WI38 (cell line): ENCODE results near the gene LRGUK.

Experiments
- H3K4me3 ChIP-seq: 2 replicates; pipeline ENCODE4 v1.5.1; 2011; ENCODE audit warnings: low read depth, mild to moderate bottlenecking, control low read depth, low read length
- CTCF ChIP-seq: IDR thresholded peaks from 2 replicates; pipeline ENCODE4 v1.5.1; 2012; ENCODE audit warnings: low read depth, mild to moderate bottlenecking, control low read depth, low read length

LRGUK gene

GRCh38 chr7:134276951-134277350 lies 149.8 kb downstream of the LRGUK start:
- H3K4me3 ChIP-seq = no peak overlapping the region
- no peak for TF ChIP-seq CTCF

- TF ChIP-seq CTCF = no peak
- H3K4me3 ChIP-seq = no peak overlapping the region
These were observed 151.5 kb downstream of the LRGUK start for GRCh38 chr7:134278502-134279153.

- no peak for TF ChIP-seq CTCF
- H3K4me3 ChIP-seq = no peak overlapping the region
These were observed 152.2 kb downstream of the LRGUK start for GRCh38 chr7:134279336-134279735.

GRCh38 chr7:134279898-134280297 lies 152.8 kb downstream of the LRGUK start:
- no peak for TF ChIP-seq CTCF
- H3K4me3 ChIP-seq = no peak overlapping the region

- TF ChIP-seq CTCF = no peak
- no peak overlapping the region for H3K4me3 ChIP-seq
These were observed 153.4 kb downstream of the LRGUK start for GRCh38 chr7:134280508-134280907.

GRCh38 chr7:134284011-134284410 lies 156.9 kb downstream of the LRGUK start:
- H3K4me3 ChIP-seq = no peak overlapping the region
- TF ChIP-seq CTCF = no peak

- H3K4me3 ChIP-seq = no peak overlapping the region
- no peak for TF ChIP-seq CTCF
These were observed 157.8 kb downstream of the LRGUK start for GRCh38 chr7:134284952-134285351.
